ENCODE measurements around the gene SYNJ2.

Gene SYNJ2

GRCh38 chr6:157987788-157988699, 6.4 kb downstream of the SYNJ2 start:
- H3K4me3 ChIP-seq (replicated peaks in 1 of 2; ENCODE audit: low read depth in 2 of 2, low read length in 2 of 2) = no peak overlapping the region
- no peak for TF ChIP-seq CTCF (IDR thresholded peaks at IDR 0.05; ENCODE audit: low read depth, low read length)
- DNase-seq (ENCODE audit: low read depth in 2 of 2) = no peak

- TF ChIP-seq CTCF (IDR thresholded peaks at IDR 0.05; ENCODE audit: low read depth, low read length) = no peak
- DNase-seq (ENCODE audit: low read depth in 2 of 2) = no peak
Measured at GRCh38 chr6:157988700-157989063, 7.0 kb downstream of the SYNJ2 start.

GRCh38 chr6:157989541-157990289, 8.1 kb downstream of the SYNJ2 start:
- H3K4me3 ChIP-seq (replicated peaks in 1 of 2; ENCODE audit: low read depth in 2 of 2, low read length in 2 of 2) = no peak overlapping the region
- TF ChIP-seq CTCF (IDR thresholded peaks at IDR 0.05; ENCODE audit: low read depth, low read length) = no peak

More at GRCh38 chr6:157988700-157989063, 7.0 kb downstream of the SYNJ2 start:
- no peak overlapping the region for H3K4me3 ChIP-seq (replicated peaks in 1 of 2; ENCODE audit: low read depth in 2 of 2, low read length in 2 of 2)

GRCh38 chr6:157990321-157991066, 8.8 kb downstream of the SYNJ2 start:
- no peak overlapping the region for H3K4me3 ChIP-seq (replicated peaks in 1 of 2; ENCODE audit: low read depth in 2 of 2, low read length in 2 of 2)
- no peak for TF ChIP-seq CTCF (IDR thresholded peaks at IDR 0.05; ENCODE audit: low read depth, low read length)
- peak in 1 of 2 donors; percentile 44 for DNase-seq (ENCODE audit: low read depth in 2 of 2)

More at GRCh38 chr6:157989541-157990289, 8.1 kb downstream of the SYNJ2 start:
- DNase-seq (ENCODE audit: low read depth in 2 of 2) = peak; percentile 41 to 53

GRCh38 chr6:157991067-157991432, 9.4 kb downstream of the SYNJ2 start:
- no peak for TF ChIP-seq CTCF (IDR thresholded peaks at IDR 0.05; ENCODE audit: low read depth, low read length)
- DNase-seq (ENCODE audit: low read depth in 2 of 2) = no peak
- no peak overlapping the region for H3K4me3 ChIP-seq (replicated peaks in 1 of 2; ENCODE audit: low read depth in 2 of 2, low read length in 2 of 2)

GRCh38 chr6:157993076-157993475, 11.4 kb downstream of the SYNJ2 start:
- DNase-seq (ENCODE audit: low read depth in 2 of 2) = peak in 1 of 2 donors; percentile 25
- H3K4me3 ChIP-seq (replicated peaks in 1 of 2; ENCODE audit: low read depth in 2 of 2, low read length in 2 of 2) = no peak overlapping the region
- TF ChIP-seq CTCF (IDR thresholded peaks at IDR 0.05; ENCODE audit: low read depth, low read length) = no peak
